Ascending aorta (tissue), 2 donors: ENCODE results near the gene FAM81B. TPM values are rescaled to one million over a fixed set of nuclear protein-coding genes. Genes with fewer than 3 reads are reported as not detected.

Source experiments
- DNase-seq, 2 donors: peaks; one replicate each; pipeline ENCODE4 v3.0.0-alpha.2; 2019; ENCODE audit warnings: low spot score in 2 of 2
- H3K27ac ChIP-seq, 2 donors: fragments of 200-600 bp; sonication (generic); one replicate each; pipeline ENCODE4 v1.5.1; 2016 to 2017; ENCODE audit warnings: mild to moderate bottlenecking in 1 of 2
- H3K27me3 ChIP-seq: fragments of 200-600 bp; sonication (generic); one replicate; pipeline ENCODE4 v1.5.1; 2017
- H3K36me3 ChIP-seq, 2 donors: fragments of 200-600 bp; sonication (generic); one replicate each; pipeline ENCODE4 v1.5.1; 2016
- H3K4me1 ChIP-seq, 2 donors: fragments of 200-600 bp; sonication (generic); one replicate each; pipeline ENCODE4 v1.5.1; 2016 to 2017; ENCODE audit warnings: mild to moderate bottlenecking in 1 of 2
- H3K4me3 ChIP-seq, 2 donors: fragments of 200-600 bp; sonication (generic); one replicate each; pipeline ENCODE4 v1.5.1; 2016 to 2017; ENCODE audit warnings: mild to moderate bottlenecking in 1 of 2
- H3K9me3 ChIP-seq, 2 donors: fragments of 200-600 bp; sonication (generic); one replicate each; pipeline ENCODE4 v1.5.1; 2016
- CTCF ChIP-seq, 3 experiments: fragments of 200-600 bp in 2 of 3; fragments of 450-650 bp in 1 of 3; sonication (generic) in 2 of 3; IDR thresholded peaks; one replicate each; pipeline ENCODE4 v1.5.1; 2016 to 2019; ENCODE audit warnings: antibody characterized with exemption in 3 of 3, mild to moderate bottlenecking in 1 of 3, moderate library complexity in 1 of 3
- intact Hi-C: fragments of 100-400 bp; cut with DNase I; formaldehyde crosslinking; loops from one replicate; pipeline ENCODE4 v1.15.1; 2023
- total RNA-seq: library from RNA; depleted of rRNA; stranded (reverse); fragments of >200 nt; gene quantifications from one replicate; pipeline ENCODE4 v1.1.0, GENCODE V29; 2016

The FAM81B gene
- total RNA-seq, 1 donor from 2014 or later, result not detected

GRCh38 chr5:95441636-95442035 lies 50.5 kb downstream of the FAM81B start:
- Histone ChIP-seq H3K36me3 (no peaks in the 10 kb centered on the region), H3K4me3 (no peak overlapping the region), H3K4me1 (no peaks in the 10 kb centered on the region), H3K27ac (no peak overlapping the region), H3K9me3 (no peaks in the 10 kb centered on the region), H3K27me3 (no peaks in the 10 kb centered on the region)
- DNase-seq, result no peak
- intact Hi-C loops, result no loop called here
- no peak for TF ChIP-seq CTCF (IDR thresholded peaks at IDR 0.05)

GRCh38 chr5:95445442-95445841 lies 54.3 kb downstream of the FAM81B start:
- TF ChIP-seq CTCF (IDR thresholded peaks at IDR 0.05), result no peak
- intact Hi-C loops, result no loop called here
- no peaks in the 10 kb centered on the region for H3K27me3 ChIP-seq
- no peak overlapping the region for H3K4me3 ChIP-seq
- no peak for DNase-seq
- H3K9me3 ChIP-seq, result no peaks in the 10 kb centered on the region
- no peaks in the 10 kb centered on the region for H3K4me1 ChIP-seq
- no peak overlapping the region for H3K27ac ChIP-seq
- H3K36me3 ChIP-seq, result no peaks in the 10 kb centered on the region

GRCh38 chr5:95445995-95446394 lies 54.8 kb downstream of the FAM81B start:
- no peaks in the 10 kb centered on the region for H3K36me3 ChIP-seq
- H3K27me3 ChIP-seq, result no peaks in the 10 kb centered on the region
- no peak overlapping the region for H3K4me3 ChIP-seq
- H3K9me3 ChIP-seq, result no peaks in the 10 kb centered on the region
- H3K4me1 ChIP-seq, result no peaks in the 10 kb centered on the region
- no peak for DNase-seq
- TF ChIP-seq CTCF (IDR thresholded peaks at IDR 0.05), result no peak
- H3K27ac ChIP-seq, result no peak overlapping the region
- intact Hi-C loops, result no loop called here

- no peaks in the 10 kb centered on the region for H3K9me3 ChIP-seq
- no peak for TF ChIP-seq CTCF (IDR thresholded peaks at IDR 0.05)
- no peaks in the 10 kb centered on the region for H3K27me3 ChIP-seq
- intact Hi-C loops, result no loop called here
- H3K4me1 ChIP-seq, result no peaks in the 10 kb centered on the region
- H3K36me3 ChIP-seq, result no peaks in the 10 kb centered on the region
- no peak for DNase-seq
- no peak overlapping the region for H3K4me3 ChIP-seq
- no peak overlapping the region for H3K27ac ChIP-seq
These were observed 55.5 kb downstream of the FAM81B start for GRCh38 chr5:95446560-95447221.

GRCh38 chr5:95447961-95448360 lies 56.8 kb downstream of the FAM81B start:
- intact Hi-C loops, result no loop called here
- H3K9me3 ChIP-seq, result no peaks in the 10 kb centered on the region
- H3K4me1 ChIP-seq, result no peaks in the 10 kb centered on the region
- no peaks in the 10 kb centered on the region for H3K27me3 ChIP-seq
- no peak overlapping the region for H3K27ac ChIP-seq
- no peak for TF ChIP-seq CTCF (IDR thresholded peaks at IDR 0.05)
- DNase-seq, result no peak
- no peaks in the 10 kb centered on the region for H3K36me3 ChIP-seq
- no peak overlapping the region for H3K4me3 ChIP-seq

- intact Hi-C loops, result no loop called here
- no peaks in the 10 kb centered on the region for H3K9me3 ChIP-seq
- no peaks in the 10 kb centered on the region for H3K4me1 ChIP-seq
- H3K27ac ChIP-seq, result no peak overlapping the region
- no peaks in the 10 kb centered on the region for H3K27me3 ChIP-seq
- no peak for DNase-seq
- H3K36me3 ChIP-seq, result no peaks in the 10 kb centered on the region
- H3K4me3 ChIP-seq, result no peak overlapping the region
- TF ChIP-seq CTCF (IDR thresholded peaks at IDR 0.05), result no peak
These were observed 57.6 kb downstream of the FAM81B start for GRCh38 chr5:95448789-95449188.
